HepG2 (cell line): ENCODE data around the gene SYTL3. TPM values are rescaled to one million over a fixed set of nuclear protein-coding genes. Genes with fewer than 3 reads are reported as not detected.

ENCODE experiments used
- BRCA1 ChIP-seq: sonication (generic); formaldehyde crosslinking; IDR thresholded peaks from 2 replicates; pipeline ENCODE4 v1.4.0; 2020; ENCODE audit warnings: missing genetic modification reagents
- FOXO1 ChIP-seq: sonication (generic); formaldehyde crosslinking; IDR thresholded peaks from 2 replicates; pipeline ENCODE4 v1.4.0; 2020; ENCODE audit warnings: missing genetic modification reagents
- KDM5B ChIP-seq: sonication (generic); formaldehyde crosslinking; IDR thresholded peaks from 2 replicates; pipeline ENCODE4 v1.4.0; 2020; ENCODE audit warnings: missing genetic modification reagents, mild to moderate bottlenecking, borderline replicate concordance
- NR3C1 ChIP-seq: sonication (generic); formaldehyde crosslinking; IDR thresholded peaks from 2 replicates; pipeline ENCODE4 v1.4.0; 2020; ENCODE audit warnings: missing genetic modification reagents
- ZFP1 ChIP-seq: IDR thresholded peaks from 2 replicates; pipeline ENCODE4 v1.6.1; 2016
- ZNF432 ChIP-seq: sonication (generic); formaldehyde crosslinking; IDR thresholded peaks from 2 replicates; pipeline ENCODE4 v1.5.0; 2020; ENCODE audit warnings: missing genetic modification reagents, mild to moderate bottlenecking, borderline replicate concordance
- ZNF558 ChIP-seq: sonication (generic); formaldehyde crosslinking; IDR thresholded peaks from 2 replicates; pipeline ENCODE4 v1.9.0; 2022; ENCODE audit warnings: mild to moderate bottlenecking, missing genetic modification reagents, borderline replicate concordance
- ZNF598 ChIP-seq: sonication (generic); formaldehyde crosslinking; IDR thresholded peaks from 2 replicates; pipeline ENCODE4 v1.5.1; 2020; ENCODE audit warnings: mild to moderate bottlenecking, missing genetic modification reagents, borderline replicate concordance
- ZNF703 ChIP-seq: sonication (generic); formaldehyde crosslinking; IDR thresholded peaks from 2 replicates; pipeline ENCODE4 v1.5.1; 2020; ENCODE audit warnings: missing genetic modification reagents, mild to moderate bottlenecking, moderate library complexity, borderline replicate concordance
- ZSCAN30 ChIP-seq: sonication (generic); formaldehyde crosslinking; IDR thresholded peaks from 2 replicates; pipeline ENCODE4 v1.5.0; 2020; ENCODE audit warnings: mild to moderate bottlenecking, missing genetic modification reagents
- polyA plus RNA-seq, 8 experiments: library from polyadenylated mRNA; depleted of rRNA in 3 of 8; stranded (reverse) in 7 of 8; unstranded in 1 of 8; fragments of >200 nt; fragmentation: Illumina TruSeq in 4 of 8; extraction: Trizol in 4 of 8; gene quantifications; 2 replicates each; pipeline versions ENCODE4 v1.2.1 to v1.2.3, GENCODE V29; 2011 to 2016; ENCODE audit warnings: low read depth in 4 of 8, missing spikeins in 1 of 8, mixed read lengths in 1 of 8; ENCODE audit not compliant: insufficient read depth in 1 of 8
- total RNA-seq, 5 experiments: library from RNA; depleted of rRNA; stranded (reverse); fragments of >200 nt; fragmentation: Illumina TruSeq; extraction: Trizol; gene quantifications; 2 replicates each; pipeline ENCODE4 v1.2.3, GENCODE V29; 2016; ENCODE audit warnings: low read depth in 1 of 5
- TF ChIP-seq, protein P1 (sequence below): sonication (generic); formaldehyde crosslinking; conservative IDR thresholded peaks from 2 replicates; pipeline ENCODE4 v1.8.0; 2022; ENCODE audit warnings: low read depth, missing genetic modification reagents
- TF ChIP-seq, protein P2 (sequence below): sonication (generic); formaldehyde crosslinking; IDR thresholded peaks from 2 replicates; pipeline ENCODE4 v1.5.0; 2020; ENCODE audit warnings: mild to moderate bottlenecking, missing genetic modification reagents, borderline replicate concordance
- TF ChIP-seq, protein P3 (sequence below): sonication (generic); formaldehyde crosslinking; IDR thresholded peaks from 2 replicates; pipeline ENCODE4 v1.5.0; 2020; ENCODE audit warnings: mild to moderate bottlenecking, missing genetic modification reagents, moderate library complexity
- TF ChIP-seq, protein P4 (sequence below): sonication (generic); formaldehyde crosslinking; IDR thresholded peaks from 2 replicates; pipeline ENCODE4 v1.5.1; 2020; ENCODE audit warnings: mild to moderate bottlenecking, moderate library complexity, missing genetic modification reagents
- TF ChIP-seq, protein P5 (sequence below): sonication (generic); formaldehyde crosslinking; IDR thresholded peaks from 2 replicates; pipeline ENCODE4 v1.4.0; 2020; ENCODE audit warnings: mild to moderate bottlenecking, missing genetic modification reagents, borderline replicate concordance

Gene SYTL3
- total and polyA plus RNA-seq, 2 of the 13 experiments (the other 11 are each of a cell fraction or from before 2014, with no cell fraction given): 0.11 to 0.28 TPM

DNA sequence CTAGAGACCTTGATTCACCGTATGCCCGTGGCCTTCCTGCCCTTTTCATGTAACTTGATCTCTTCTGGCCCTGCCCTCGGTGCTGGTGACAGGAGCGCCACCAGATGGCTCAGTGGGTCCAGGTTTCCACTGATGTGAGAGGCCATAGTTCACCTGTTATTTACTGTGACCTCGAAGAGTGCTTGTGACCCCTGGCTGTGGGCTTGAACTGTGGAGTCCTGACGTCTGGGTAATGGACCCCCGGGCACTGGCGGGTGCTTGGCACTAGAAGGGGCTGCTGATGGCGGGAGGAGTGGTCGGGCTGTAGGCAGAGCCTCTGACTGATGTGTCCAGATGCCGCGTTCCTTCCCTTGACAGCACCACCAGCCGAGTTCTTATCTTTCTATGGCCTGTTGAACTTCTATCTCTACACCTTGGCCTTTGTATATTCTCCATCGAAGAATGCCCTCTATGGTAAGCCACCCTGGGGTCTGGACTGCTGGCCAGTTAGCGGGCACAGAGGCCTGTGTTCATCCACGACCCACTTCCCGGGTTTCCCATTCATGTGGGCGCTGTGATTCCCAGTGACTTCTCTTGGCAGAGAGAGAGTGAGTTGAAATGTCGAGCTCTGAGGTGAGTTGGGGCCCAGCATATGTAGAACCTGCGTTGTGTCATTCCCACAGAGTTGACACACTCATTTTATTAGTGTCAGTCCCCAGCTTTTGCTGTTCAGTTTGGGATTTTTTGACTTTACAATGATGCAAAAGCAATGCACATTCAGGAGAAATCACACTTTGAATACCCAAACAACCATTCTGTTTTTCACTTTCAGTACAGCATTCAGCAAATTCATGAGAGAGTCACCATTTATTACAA, 20.3 kb upstream of the SYTL3 start (continued):
- TF ChIP-seq KDM5B (CRISPR knock-in tag) (peak; percentile 37; the same call in 1 of the 2 replicates), BRCA1 (CRISPR knock-in tag) (no peak), ZNF558 (CRISPR knock-in tag) (0 out of 2 replicates have a peak, but pooled peaks have one; percentile 63), ZNF432 (CRISPR knock-in tag) (no peak), ZFP1 (CRISPR knock-in tag) (no peak), ZSCAN30 (CRISPR knock-in tag) (no peak), ZNF703 (CRISPR knock-in tag) (no peak), NR3C1 (CRISPR knock-in tag) (no peak), FOXO1 (peak; percentile 50; the same call in 1 of the 2 replicates), ZNF598 (CRISPR knock-in tag) (peak; percentile 74; the same call in 1 of the 2 replicates)
- TF ChIP-seq, protein P1, sequence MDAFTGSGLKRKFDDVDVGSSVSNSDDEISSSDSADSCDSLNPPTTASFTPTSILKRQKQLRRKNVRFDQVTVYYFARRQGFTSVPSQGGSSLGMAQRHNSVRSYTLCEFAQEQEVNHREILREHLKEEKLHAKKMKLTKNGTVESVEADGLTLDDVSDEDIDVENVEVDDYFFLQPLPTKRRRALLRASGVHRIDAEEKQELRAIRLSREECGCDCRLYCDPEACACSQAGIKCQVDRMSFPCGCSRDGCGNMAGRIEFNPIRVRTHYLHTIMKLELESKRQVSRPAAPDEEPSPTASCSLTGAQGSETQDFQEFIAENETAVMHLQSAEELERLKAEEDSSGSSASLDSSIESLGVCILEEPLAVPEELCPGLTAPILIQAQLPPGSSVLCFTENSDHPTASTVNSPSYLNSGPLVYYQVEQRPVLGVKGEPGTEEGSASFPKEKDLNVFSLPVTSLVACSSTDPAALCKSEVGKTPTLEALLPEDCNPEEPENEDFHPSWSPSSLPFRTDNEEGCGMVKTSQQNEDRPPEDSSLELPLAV (CRISPR knock-in tag): no peak
- TF ChIP-seq, protein P2, sequence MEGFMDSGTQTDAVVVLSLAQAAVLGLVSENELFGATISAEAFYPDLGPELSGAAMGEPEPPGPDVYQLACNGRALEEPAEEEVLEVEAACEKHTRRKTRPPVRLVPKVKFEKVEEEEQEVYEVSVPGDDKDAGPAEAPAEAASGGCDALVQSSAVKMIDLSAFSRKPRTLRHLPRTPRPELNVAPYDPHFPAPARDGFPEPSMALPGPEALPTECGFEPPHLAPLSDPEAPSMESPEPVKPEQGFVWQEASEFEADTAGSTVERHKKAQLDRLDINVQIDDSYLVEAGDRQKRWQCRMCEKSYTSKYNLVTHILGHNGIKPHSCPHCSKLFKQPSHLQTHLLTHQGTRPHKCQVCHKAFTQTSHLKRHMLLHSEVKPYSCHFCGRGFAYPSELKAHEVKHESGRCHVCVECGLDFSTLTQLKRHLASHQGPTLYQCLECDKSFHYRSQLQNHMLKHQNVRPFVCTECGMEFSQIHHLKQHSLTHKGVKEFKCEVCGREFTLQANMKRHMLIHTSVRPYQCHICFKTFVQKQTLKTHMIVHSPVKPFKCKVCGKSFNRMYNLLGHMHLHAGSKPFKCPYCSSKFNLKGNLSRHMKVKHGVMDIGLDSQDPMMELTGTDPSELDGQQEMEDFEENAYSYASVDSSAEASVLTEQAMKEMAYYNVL: peak; percentile 75; the same call in 1 of the 2 replicates
- TF ChIP-seq, protein P3, sequence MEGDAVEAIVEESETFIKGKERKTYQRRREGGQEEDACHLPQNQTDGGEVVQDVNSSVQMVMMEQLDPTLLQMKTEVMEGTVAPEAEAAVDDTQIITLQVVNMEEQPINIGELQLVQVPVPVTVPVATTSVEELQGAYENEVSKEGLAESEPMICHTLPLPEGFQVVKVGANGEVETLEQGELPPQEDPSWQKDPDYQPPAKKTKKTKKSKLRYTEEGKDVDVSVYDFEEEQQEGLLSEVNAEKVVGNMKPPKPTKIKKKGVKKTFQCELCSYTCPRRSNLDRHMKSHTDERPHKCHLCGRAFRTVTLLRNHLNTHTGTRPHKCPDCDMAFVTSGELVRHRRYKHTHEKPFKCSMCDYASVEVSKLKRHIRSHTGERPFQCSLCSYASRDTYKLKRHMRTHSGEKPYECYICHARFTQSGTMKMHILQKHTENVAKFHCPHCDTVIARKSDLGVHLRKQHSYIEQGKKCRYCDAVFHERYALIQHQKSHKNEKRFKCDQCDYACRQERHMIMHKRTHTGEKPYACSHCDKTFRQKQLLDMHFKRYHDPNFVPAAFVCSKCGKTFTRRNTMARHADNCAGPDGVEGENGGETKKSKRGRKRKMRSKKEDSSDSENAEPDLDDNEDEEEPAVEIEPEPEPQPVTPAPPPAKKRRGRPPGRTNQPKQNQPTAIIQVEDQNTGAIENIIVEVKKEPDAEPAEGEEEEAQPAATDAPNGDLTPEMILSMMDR (CRISPR knock-in tag): peak; percentile 86
- TF ChIP-seq, protein P4, sequence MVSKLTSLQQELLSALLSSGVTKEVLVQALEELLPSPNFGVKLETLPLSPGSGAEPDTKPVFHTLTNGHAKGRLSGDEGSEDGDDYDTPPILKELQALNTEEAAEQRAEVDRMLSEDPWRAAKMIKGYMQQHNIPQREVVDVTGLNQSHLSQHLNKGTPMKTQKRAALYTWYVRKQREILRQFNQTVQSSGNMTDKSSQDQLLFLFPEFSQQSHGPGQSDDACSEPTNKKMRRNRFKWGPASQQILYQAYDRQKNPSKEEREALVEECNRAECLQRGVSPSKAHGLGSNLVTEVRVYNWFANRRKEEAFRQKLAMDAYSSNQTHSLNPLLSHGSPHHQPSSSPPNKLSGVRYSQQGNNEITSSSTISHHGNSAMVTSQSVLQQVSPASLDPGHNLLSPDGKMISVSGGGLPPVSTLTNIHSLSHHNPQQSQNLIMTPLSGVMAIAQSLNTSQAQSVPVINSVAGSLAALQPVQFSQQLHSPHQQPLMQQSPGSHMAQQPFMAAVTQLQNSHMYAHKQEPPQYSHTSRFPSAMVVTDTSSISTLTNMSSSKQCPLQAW (CRISPR knock-in tag): 0 out of 2 replicates have a peak, but pooled peaks have one; percentile 36
- TF ChIP-seq, protein P5, sequence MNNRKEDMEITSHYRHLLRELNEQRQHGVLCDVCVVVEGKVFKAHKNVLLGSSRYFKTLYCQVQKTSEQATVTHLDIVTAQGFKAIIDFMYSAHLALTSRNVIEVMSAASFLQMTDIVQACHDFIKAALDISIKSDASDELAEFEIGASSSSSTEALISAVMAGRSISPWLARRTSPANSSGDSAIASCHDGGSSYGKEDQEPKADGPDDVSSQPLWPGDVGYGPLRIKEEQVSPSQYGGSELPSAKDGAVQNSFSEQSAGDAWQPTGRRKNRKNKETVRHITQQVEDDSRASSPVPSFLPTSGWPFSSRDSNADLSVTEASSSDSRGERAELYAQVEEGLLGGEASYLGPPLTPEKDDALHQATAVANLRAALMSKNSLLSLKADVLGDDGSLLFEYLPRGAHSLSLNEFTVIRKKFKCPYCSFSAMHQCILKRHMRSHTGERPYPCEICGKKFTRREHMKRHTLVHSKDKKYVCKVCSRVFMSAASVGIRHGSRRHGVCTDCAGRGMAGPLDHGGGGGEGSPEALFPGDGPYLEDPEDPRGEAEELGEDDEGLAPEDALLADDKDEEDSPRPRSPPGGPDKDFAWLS: no peak
